ENCODE results near the gene LMO1.
A peak's percentile ranks its signal among the peaks of the same experiment; 100 is the strongest.

Gene LMO1

GRCh38 chr11:8219257-8220021, 44.2 kb downstream of the LMO1 start:
- Histone ChIP-seq H3K4me1 (no peaks in the 10 kb centered on the region), H3K9me3 (no peaks in the 10 kb centered on the region), H3K27me3 (peaks cover 0 to 7% of the 10 kb centered on the region in 2 donors), H3K36me3 (no peaks in the 10 kb centered on the region), H3K4me3 (no peak overlapping the region), H3K27ac (no peak overlapping the region)
- TF ChIP-seq CTCF (IDR thresholded peaks at IDR 0.05) = peak; percentile 33 to 57
- intact Hi-C loops (cut with DNase I; ENCODE audit: low total_unique reads) = no loop called here
- no peak for DNase-seq

- intact Hi-C loops (cut with DNase I; ENCODE audit: low total_unique reads) = no loop called here
- TF ChIP-seq CTCF (IDR thresholded peaks at IDR 0.05) = no peak
- no peak overlapping the region for H3K4me3 ChIP-seq
- no peaks in the 10 kb centered on the region for H3K9me3 ChIP-seq
- peaks cover 0 to 7% of the 10 kb centered on the region in 2 donors for H3K27me3 ChIP-seq
- no peak for DNase-seq
- no peak overlapping the region for H3K27ac ChIP-seq
- H3K4me1 ChIP-seq = no peaks in the 10 kb centered on the region
- H3K36me3 ChIP-seq = no peaks in the 10 kb centered on the region
Observed at GRCh38 chr11:8218840-8219239, 44.8 kb downstream of the LMO1 start.

GRCh38 chr11:8218409-8218808, 45.3 kb downstream of the LMO1 start:
- no peak for DNase-seq
- intact Hi-C loops (cut with DNase I; ENCODE audit: low total_unique reads) = no loop called here
- Histone ChIP-seq H3K4me1 (no peaks in the 10 kb centered on the region), H3K4me3 (no peak overlapping the region), H3K36me3 (no peaks in the 10 kb centered on the region), H3K27me3 (peaks cover 0 to 7% of the 10 kb centered on the region in 2 donors), H3K27ac (no peak overlapping the region), H3K9me3 (no peaks in the 10 kb centered on the region)
- TF ChIP-seq CTCF (IDR thresholded peaks at IDR 0.05) = no peak

- Histone ChIP-seq H3K4me3 (no peak overlapping the region), H3K27me3 (peaks cover 0 to 7% of the 10 kb centered on the region in 2 donors), H3K27ac (no peak overlapping the region), H3K36me3 (no peaks in the 10 kb centered on the region), H3K4me1 (no peaks in the 10 kb centered on the region), H3K9me3 (no peaks in the 10 kb centered on the region)
- intact Hi-C loops (cut with DNase I; ENCODE audit: low total_unique reads) = no loop called here
- DNase-seq = no peak
- no peak for TF ChIP-seq CTCF (IDR thresholded peaks at IDR 0.05)
Observed at GRCh38 chr11:8217926-8218325, 45.8 kb downstream of the LMO1 start.

- Histone ChIP-seq H3K27me3 (peaks cover 0 to 7% of the 10 kb centered on the region in 2 donors), H3K4me1 (no peaks in the 10 kb centered on the region), H3K4me3 (no peak overlapping the region), H3K9me3 (no peaks in the 10 kb centered on the region), H3K27ac (no peak overlapping the region), H3K36me3 (no peaks in the 10 kb centered on the region)
- DNase-seq = no peak
- no peak for TF ChIP-seq CTCF (IDR thresholded peaks at IDR 0.05)
- intact Hi-C loops (cut with DNase I; ENCODE audit: low total_unique reads) = no loop called here
Observed at GRCh38 chr11:8217136-8217535, 46.5 kb downstream of the LMO1 start.

Data from tibial artery (tissue), 4 donors.